OCI-LY7 (cell line): ENCODE measurements around the gene GP1BA.

Experiments
- CTCF ChIP-seq: fragments of 200-600 bp; sonication (generic); conservative IDR thresholded peaks from 2 replicates; pipeline ENCODE4 v1.5.1; 2014; ENCODE audit warnings: mild to moderate bottlenecking, antibody characterized with exemption, low read length, moderate library complexity, mixed read lengths
- EZH2phosphoT487 ChIP-seq: fragments of 200-600 bp; sonication (generic); IDR thresholded peaks from 2 replicates; pipeline ENCODE4 v1.6.1; 2018; ENCODE audit warnings: low read depth, borderline replicate concordance, mild to moderate bottlenecking, mixed run types, antibody characterized with exemption, low read length, moderate library complexity, mixed read lengths

- TF ChIP-seq CTCF, result no peak
- TF ChIP-seq EZH2phosphoT487, result no peak
Measured at GRCh38 chr17:4891411-4892410, 40.4 kb upstream of the GP1BA start.
